ENCODE measurements around the gene NRTN.
"Not testable (repeated sequence)": the region's sequence is repeated elsewhere in the genome, so short reads cannot be mapped to it uniquely, and the experiment has no call there.

NRTN gene

DNA sequence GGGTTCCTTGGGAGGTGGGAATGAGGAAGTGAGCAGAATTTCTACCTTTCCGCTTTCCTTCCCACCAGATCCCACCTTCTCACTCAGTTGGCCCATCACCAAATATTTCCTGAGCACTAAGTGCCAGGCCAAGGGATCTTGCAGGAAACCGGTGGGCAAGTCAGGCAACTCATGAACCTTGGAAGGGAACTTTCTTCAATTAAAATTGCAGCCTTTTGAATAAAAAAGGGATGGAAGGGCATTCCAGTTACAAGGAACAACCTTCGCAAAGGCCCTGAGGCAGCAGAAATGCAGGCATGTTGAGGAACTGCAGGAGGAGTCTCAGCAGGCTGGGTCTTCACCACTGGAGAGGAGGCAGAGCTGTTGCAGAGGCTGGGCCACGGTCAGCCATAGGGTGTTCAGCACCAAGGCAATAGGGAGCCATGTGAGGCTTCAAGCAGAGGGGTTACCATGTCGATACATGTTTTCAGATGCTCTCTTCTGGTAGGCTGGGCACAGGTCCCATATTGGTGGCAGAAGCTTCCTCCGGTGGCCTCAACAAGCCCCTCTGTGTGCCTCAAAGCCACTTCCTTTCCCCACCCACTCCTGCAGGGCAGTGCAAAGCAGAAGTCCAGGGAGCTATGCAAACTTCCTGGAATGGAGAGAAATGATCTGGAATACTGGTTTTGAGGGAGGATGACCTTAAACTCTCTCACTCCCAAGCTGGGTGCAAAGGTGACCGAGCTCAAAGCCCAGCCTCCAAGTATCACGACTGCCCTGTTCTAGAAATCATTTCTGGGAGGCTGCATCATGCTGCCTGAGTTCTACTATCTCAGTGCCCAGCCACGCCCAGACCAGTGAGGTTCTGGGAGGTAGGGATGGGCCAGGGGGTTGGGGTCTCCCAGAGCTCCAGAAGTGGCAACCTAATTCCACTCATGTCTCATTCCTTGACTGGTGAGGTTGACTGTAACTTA is 34.5 kb downstream of the NRTN start, which contains the start of gene FUT6:
TSS of gene FUT6 (minus strand) at position 638 of the 953 bp plus-strand sequence. CDS start 7,135 bp downstream, outside the sequence.
- Histone ChIP-seq H3K9ac (ENCODE audit: low read depth, low read length) (no peak within 1 kb of the TSS), H3K79me2 (ENCODE audit: insufficient read depth, low read length) (no peaks in the 10 kb centered on the region), H3K4me2 (ENCODE audit: insufficient read depth, low read length) (no peak within 1 kb of the TSS), H3K4me3 (ENCODE audit: low read depth in 1 of 2, low read length in 2 of 2) (no peak within 1 kb of the TSS), H3K9me3 (ENCODE audit: insufficient read depth, low read length, severe bottlenecking) (no peaks in the 10 kb centered on the region), H4K20me1 (ENCODE audit: insufficient read depth, low read length) (no peaks in the 10 kb centered on the region; the same call in 1 of the 2 replicates), H2AFZ (ENCODE audit: low read depth, low read length) (no peak within 1 kb of the TSS), H3K4me1 (ENCODE audit: insufficient read depth, low read length) (no peaks in the 10 kb centered on the region), H3K27ac (ENCODE audit: low read length) (no peak within 1 kb of the TSS), H3K36me3 (ENCODE audit: insufficient read depth, low read length) (no peaks in the 10 kb centered on the region), H3K27me3 (ENCODE audit: insufficient read depth, low read length, poor library complexity) (peaks cover 4% of the 10 kb centered on the region)
- ATAC-seq (ENCODE audit: insufficient read depth, low read depth) (no peak), DNase-seq (no peak)
- TF ChIP-seq, protein P1, sequence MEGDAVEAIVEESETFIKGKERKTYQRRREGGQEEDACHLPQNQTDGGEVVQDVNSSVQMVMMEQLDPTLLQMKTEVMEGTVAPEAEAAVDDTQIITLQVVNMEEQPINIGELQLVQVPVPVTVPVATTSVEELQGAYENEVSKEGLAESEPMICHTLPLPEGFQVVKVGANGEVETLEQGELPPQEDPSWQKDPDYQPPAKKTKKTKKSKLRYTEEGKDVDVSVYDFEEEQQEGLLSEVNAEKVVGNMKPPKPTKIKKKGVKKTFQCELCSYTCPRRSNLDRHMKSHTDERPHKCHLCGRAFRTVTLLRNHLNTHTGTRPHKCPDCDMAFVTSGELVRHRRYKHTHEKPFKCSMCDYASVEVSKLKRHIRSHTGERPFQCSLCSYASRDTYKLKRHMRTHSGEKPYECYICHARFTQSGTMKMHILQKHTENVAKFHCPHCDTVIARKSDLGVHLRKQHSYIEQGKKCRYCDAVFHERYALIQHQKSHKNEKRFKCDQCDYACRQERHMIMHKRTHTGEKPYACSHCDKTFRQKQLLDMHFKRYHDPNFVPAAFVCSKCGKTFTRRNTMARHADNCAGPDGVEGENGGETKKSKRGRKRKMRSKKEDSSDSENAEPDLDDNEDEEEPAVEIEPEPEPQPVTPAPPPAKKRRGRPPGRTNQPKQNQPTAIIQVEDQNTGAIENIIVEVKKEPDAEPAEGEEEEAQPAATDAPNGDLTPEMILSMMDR (IDR thresholded peaks at IDR 0.05; ENCODE audit: borderline replicate concordance, extremely low read depth, low read length, poor library complexity, severe bottlenecking), result no peak
- no peak for TF ChIP-seq EZH2 (IDR thresholded peaks at IDR 0.05; ENCODE audit: borderline replicate concordance, low read depth, low read length, severe bottlenecking)

DNA sequence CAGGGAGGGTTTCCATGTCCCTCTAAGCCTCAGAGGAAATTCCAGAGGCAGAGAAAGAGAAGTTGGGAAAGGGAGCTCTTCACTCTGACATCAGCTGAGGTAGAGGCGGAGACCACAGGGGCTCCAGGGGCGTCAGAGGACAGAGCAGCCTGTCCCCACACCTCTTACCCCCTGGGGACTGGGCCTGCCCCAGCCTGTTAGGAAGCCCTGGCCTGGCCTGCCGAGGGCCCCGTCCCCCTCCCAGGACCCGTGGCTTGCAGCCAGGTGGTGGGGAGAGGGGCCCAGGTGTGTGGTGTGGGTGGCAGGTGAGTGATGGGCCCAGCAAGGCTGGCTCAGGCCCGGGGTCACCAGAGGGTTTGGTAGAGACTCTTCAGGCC is 36.9 kb downstream of the NRTN start:
- not testable (repeated sequence) for H3K9ac ChIP-seq (ENCODE audit: low read depth, low read length); H3K27ac ChIP-seq (ENCODE audit: low read length); H3K4me3 ChIP-seq (ENCODE audit: low read depth in 1 of 2, low read length in 2 of 2); H3K9me3 ChIP-seq (ENCODE audit: insufficient read depth, low read length, severe bottlenecking); H2AFZ ChIP-seq (ENCODE audit: low read depth, low read length); H3K4me1 ChIP-seq (ENCODE audit: insufficient read depth, low read length); H3K36me3 ChIP-seq (ENCODE audit: insufficient read depth, low read length); H3K27me3 ChIP-seq (ENCODE audit: insufficient read depth, low read length, poor library complexity); DNase-seq; H4K20me1 ChIP-seq (ENCODE audit: insufficient read depth, low read length); ATAC-seq (ENCODE audit: insufficient read depth, low read depth); H3K4me2 ChIP-seq (ENCODE audit: insufficient read depth, low read length); H3K79me2 ChIP-seq (ENCODE audit: insufficient read depth, low read length)

DNA sequence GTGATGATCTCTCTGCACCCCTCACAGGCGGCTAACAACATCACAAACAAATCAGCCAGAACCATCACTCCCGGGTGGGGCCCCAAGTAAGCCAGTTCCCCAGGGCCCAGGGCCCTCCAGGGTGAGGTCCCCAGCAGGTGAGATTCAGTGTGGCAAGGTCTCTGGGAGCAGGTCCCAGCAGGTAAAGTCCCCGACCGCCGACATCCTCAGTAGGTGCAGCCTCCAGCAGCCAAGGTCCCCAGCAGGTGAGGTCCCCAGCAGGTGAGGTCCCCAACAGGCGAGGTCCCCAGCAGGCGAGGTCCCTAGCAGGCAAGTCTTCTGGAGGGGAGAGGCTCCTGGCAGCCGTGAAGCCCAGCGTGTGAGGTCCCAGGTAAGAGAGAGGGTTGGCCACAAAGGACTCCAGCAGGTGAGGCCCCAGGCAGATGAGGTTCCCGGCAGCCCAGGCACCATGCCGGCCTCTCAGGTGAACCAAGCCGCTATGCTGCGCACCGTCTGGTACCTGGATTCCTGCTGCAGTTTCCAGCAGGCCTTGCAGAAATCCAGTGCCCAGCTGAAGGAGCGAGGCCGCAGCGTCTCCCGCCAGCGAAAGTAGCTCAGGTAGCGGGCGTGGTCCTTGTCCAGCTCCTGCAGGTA is 38.5 kb downstream of the NRTN start:
- Histone ChIP-seq H4K20me1 (ENCODE audit: insufficient read depth, low read length) (no peaks in the 10 kb centered on the region; the same call in 1 of the 2 replicates), H3K4me2 (ENCODE audit: insufficient read depth, low read length) (no peak overlapping the region), H3K27ac (ENCODE audit: low read length) (no peak overlapping the region), H3K36me3 (ENCODE audit: insufficient read depth, low read length) (no peaks in the 10 kb centered on the region), H3K4me1 (ENCODE audit: insufficient read depth, low read length) (no peaks in the 10 kb centered on the region), H2AFZ (ENCODE audit: low read depth, low read length) (no peak overlapping the region), H3K9me3 (ENCODE audit: insufficient read depth, low read length, severe bottlenecking) (no peaks in the 10 kb centered on the region), H3K9ac (ENCODE audit: low read depth, low read length) (no peak overlapping the region), H3K4me3 (ENCODE audit: low read depth in 1 of 2, low read length in 2 of 2) (no peak overlapping the region), H3K27me3 (ENCODE audit: insufficient read depth, low read length, poor library complexity) (no peaks in the 10 kb centered on the region), H3K79me2 (ENCODE audit: insufficient read depth, low read length) (no peaks in the 10 kb centered on the region)
- ATAC-seq (ENCODE audit: insufficient read depth, low read depth) (no peak), DNase-seq (no peak)
- TF ChIP-seq EZH2 (IDR thresholded peaks at IDR 0.05; ENCODE audit: borderline replicate concordance, low read depth, low read length, severe bottlenecking), result no peak
- TF ChIP-seq, protein P1 (IDR thresholded peaks at IDR 0.05; ENCODE audit: borderline replicate concordance, extremely low read depth, low read length, poor library complexity, severe bottlenecking), result no peak
